GM12878 (cell line): ENCODE results near the gene TOMM40. TPM values are rescaled to one million over a fixed set of nuclear protein-coding genes. Genes with fewer than 3 reads are reported as not detected.

ENCODE experiments used
- ATAC-seq: fragments of 200-7000 bp; cut with Tn5 transposase; 3 replicates; pipeline ENCODE4 v1.9.1; 2020; ENCODE audit warnings: mild to moderate bottlenecking, moderate library complexity
- BruUV-seq: library from RNA; stranded (reverse); fragments of 400-500 nt; replicated peaks from 2 replicates; lab custom pipeline; 2021; lab: Mats Ljungman, UMichigan
- CTCF ChIA-PET: fragments of 300-600 bp; sonication (Branson Sonifier 250); formaldehyde crosslinking; extraction: SDS; loops from one replicate; lab custom pipeline; 2021; ENCODE audit warnings: inconsistent platforms; lab: Yijun Ruan, JAX
- POLR2A ChIA-PET: fragments of 350-600 bp; formaldehyde crosslinking; extraction: SDS; loops from one replicate; lab custom pipeline; 2021; ENCODE audit warnings: inconsistent platforms; lab: Charles Lee
- RAD21 ChIA-PET: fragments of 300-600 bp; sonication (Branson Sonifier 250); formaldehyde crosslinking; loops from one replicate; lab custom pipeline; 2023; ENCODE audit warnings: antibody characterized with exemption; ENCODE audit not compliant: unreplicated experiment; lab: Charles Lee
- SMC1A ChIA-PET: fragments of 300-600 bp; sonication (Branson Sonifier 250); formaldehyde crosslinking; loops from one replicate; lab custom pipeline; 2023; ENCODE audit not compliant: unreplicated experiment, uncharacterized antibody; lab: Charles Lee
- DNase-seq: peaks from one replicate; pipeline ENCODE4 v3.0.0-alpha.2; 2011; ENCODE audit warnings: low read depth, low spot score
- FAIRE-seq: peaks from 3 replicates; lab custom pipeline; 2011; peaks lifted over from hg19 to GRCh38; lab: Jason Lieb, UNC
- H2AFZ ChIP-seq: 2 replicates; pipeline ENCODE4 v1.6.0; 2011; ENCODE audit warnings: low read depth, low read length, control low read depth; ENCODE audit not compliant: control insufficient read depth
- H3K27ac ChIP-seq: 2 replicates; pipeline ENCODE4 v1.5.1; 2011; ENCODE audit warnings: control low read depth; ENCODE audit not compliant: control insufficient read depth, insufficient read depth
- H3K27me3 ChIP-seq, 2 experiments: replicated peaks in 1 of 2; 2 replicates each; pipeline versions ENCODE4 v1.6.0 to v1.6.1; 2011; ENCODE audit warnings: low read length in 1 of 2; ENCODE audit not compliant: control insufficient read depth in 2 of 2, insufficient read depth in 2 of 2
- H3K36me3 ChIP-seq, 2 experiments: 2 replicates each; pipeline ENCODE4 v1.5.1; 2011; ENCODE audit warnings: low read length in 1 of 2; ENCODE audit not compliant: control insufficient read depth in 2 of 2, insufficient read depth in 2 of 2
- H3K4me1 ChIP-seq: 2 replicates; pipeline ENCODE4 v1.6.1; 2011; ENCODE audit warnings: mild to moderate bottlenecking, low read length, moderate library complexity, mixed read lengths; ENCODE audit not compliant: control insufficient read depth, insufficient read depth
- H3K4me2 ChIP-seq: 2 replicates; pipeline ENCODE4 v1.6.0; 2011; ENCODE audit warnings: control low read depth; ENCODE audit not compliant: control insufficient read depth, insufficient read depth
- H3K4me3 ChIP-seq: fragments of 200-600 bp; sonication (generic); 2 replicates; pipeline ENCODE4 v1.5.1; 2016
- H3K79me2 ChIP-seq: 2 replicates; pipeline ENCODE4 v1.6.0; 2011; ENCODE audit warnings: low read length; ENCODE audit not compliant: control insufficient read depth, insufficient read depth
- H3K9ac ChIP-seq: 2 replicates; pipeline ENCODE4 v1.8.0; 2011; ENCODE audit warnings: low read length, control low read depth, mixed read lengths; ENCODE audit not compliant: control insufficient read depth, insufficient read depth
- H3K9me3 ChIP-seq: replicated peaks from 3 replicates; pipeline ENCODE4 v1.5.1; 2011; ENCODE audit warnings: mild to moderate bottlenecking, low read length; ENCODE audit not compliant: control insufficient read depth, insufficient read depth
- H4K20me1 ChIP-seq: 2 replicates; pipeline ENCODE4 v1.6.0; 2011; ENCODE audit not compliant: control insufficient read depth, insufficient read depth
- ASH2L ChIP-seq: fragments of 300-600, 200-600 bp; sonication (generic); IDR thresholded peaks from 2 replicates; pipeline ENCODE4 v1.6.1; 2017; ENCODE audit warnings: low read depth, mild to moderate bottlenecking, borderline replicate concordance
- BHLHE40 ChIP-seq, 2 experiments: fragments of 450-650 bp in 1 of 2; IDR thresholded peaks; 2 replicates each; pipeline ENCODE4 v1.6.1; 2011 to 2017; ENCODE audit warnings: low read depth in 2 of 2, borderline replicate concordance in 1 of 2, improper control_type of control experiment in 1 of 2, low read length in 1 of 2, mild to moderate bottlenecking in 1 of 2
- CBFB ChIP-seq: IDR thresholded peaks from 2 replicates; pipeline ENCODE4 v1.6.1; 2016; ENCODE audit warnings: antibody characterized with exemption, low read depth
- CHD2 ChIP-seq: IDR thresholded peaks from 2 replicates; pipeline ENCODE4 v1.6.1; 2011; ENCODE audit warnings: low read depth, low read length, improper control_type of control experiment, borderline replicate concordance
- CHD4 ChIP-seq: fragments of 200-600 bp; sonication (generic); IDR thresholded peaks from 2 replicates; pipeline ENCODE4 v1.6.1; 2016; ENCODE audit warnings: mild to moderate bottlenecking
- FOXK2 ChIP-seq: fragments of 450-650 bp; IDR thresholded peaks from 2 replicates; pipeline ENCODE4 v1.6.1; 2017; ENCODE audit warnings: mild to moderate bottlenecking, moderate library complexity
- JUND ChIP-seq: IDR thresholded peaks from 2 replicates; pipeline ENCODE4 v1.6.1; 2012; ENCODE audit warnings: low read depth, mild to moderate bottlenecking, low read length, improper control_type of control experiment, moderate library complexity
- KAT2A ChIP-seq: conservative IDR thresholded peaks from 2 replicates; pipeline ENCODE4 v1.6.1; 2011; ENCODE audit warnings: low read depth, low read length; ENCODE audit not compliant: control insufficient read depth
- KLF5 ChIP-seq: fragments of 450-650 bp; IDR thresholded peaks from 2 replicates; pipeline ENCODE4 v1.6.1; 2014; ENCODE audit warnings: mild to moderate bottlenecking; ENCODE audit not compliant: partially characterized antibody
- NBN ChIP-seq: fragments of 450-650 bp; IDR thresholded peaks from 2 replicates; pipeline ENCODE4 v1.6.1; 2016
- RAD51 ChIP-seq: fragments of 450-650 bp; IDR thresholded peaks from 2 replicates; pipeline ENCODE4 v1.6.1; 2016; ENCODE audit warnings: moderate library complexity, mild to moderate bottlenecking, inconsistent platforms
- RB1 ChIP-seq: fragments of 450-650 bp; formaldehyde crosslinking; IDR thresholded peaks from 2 replicates; pipeline ENCODE4 v1.6.1; 2017; ENCODE audit warnings: mild to moderate bottlenecking, borderline replicate concordance
- RUNX3 ChIP-seq: IDR thresholded peaks from 2 replicates; pipeline ENCODE4 v1.6.1; 2012; ENCODE audit warnings: low read length, inconsistent platforms
- SMAD5 ChIP-seq: IDR thresholded peaks from 2 replicates; pipeline ENCODE4 v1.6.1; 2016; ENCODE audit warnings: antibody characterized with exemption, low read depth
- SMARCA5 ChIP-seq: fragments of 450-650 bp; IDR thresholded peaks from 2 replicates; pipeline ENCODE4 v1.6.1; 2017; ENCODE audit warnings: mild to moderate bottlenecking
- STAT3 ChIP-seq: IDR thresholded peaks from 2 replicates; pipeline ENCODE4 v1.6.1; 2011; ENCODE audit warnings: low read depth, low read length, improper control_type of control experiment
- TCF7 ChIP-seq: IDR thresholded peaks from 2 replicates; pipeline ENCODE4 v1.6.1; 2014; ENCODE audit warnings: antibody characterized with exemption, borderline replicate concordance
- WRNIP1 ChIP-seq: IDR thresholded peaks from 2 replicates; pipeline ENCODE4 v1.6.1; 2011; ENCODE audit warnings: low read depth, low read length, improper control_type of control experiment, borderline replicate concordance
- WGBS: methylation state at CpG from one replicate; pipeline ENCODE4 v1.1.6; 2016; ENCODE audit warnings: low lambda C conversion rate; ENCODE audit not compliant: insufficient replicate concordance, insufficient coverage; ENCODE audit errors: missing lambda C conversion rate; 5-methylcytosine and 5-hydroxymethylcytosine counted together
- in situ Hi-C: fragments of 300-500 bp; cut with MboI; formaldehyde crosslinking; loops from 9 replicates; pipeline ENCODE4 v1.14.3; 2018; ENCODE audit warnings: mixed read lengths
- intact Hi-C: fragments of 100-400 bp; cut with micrococcal nuclease; formaldehyde crosslinking; loops from one replicate; pipeline ENCODE4 v1.14.2; 2022; ENCODE audit not compliant: unreplicated experiment
- polyA plus RNA-seq, 11 experiments: library from polyadenylated mRNA; depleted of rRNA in 4 of 11; unstranded in 6 of 11; stranded (reverse) in 5 of 11; fragments of >200 nt; fragmentation: Nextera tagmentation in 4 of 11; fragmentation: Illumina TruSeq in 1 of 11; extraction: Ambion mirVana in 4 of 11; extraction: Trizol in 1 of 11; gene quantifications; 1 replicate in 1 of 11; 2 replicates in 10 of 11; pipeline versions ENCODE4 v1.2.1 to v1.2.3, GENCODE V29; 2011 to 2016; ENCODE audit warnings: inconsistent platforms in 2 of 11, missing spikeins in 2 of 11, low read depth in 1 of 11
- total RNA-seq, 4 experiments: library from RNA; depleted of rRNA in 3 of 4; stranded (reverse); fragments of >200 nt in 3 of 4; fragmentation: Illumina TruSeq in 1 of 4; extraction: Trizol in 1 of 4; gene quantifications; 2 replicates each; pipeline versions ENCODE4 v1.2.1 to v1.2.3, GENCODE V29; 2013 to 2021
- TF ChIP-seq, protein P1 (sequence below): fragments of 450-650 bp; formaldehyde crosslinking; IDR thresholded peaks from 2 replicates; pipeline ENCODE4 v1.4.0; 2020; ENCODE audit warnings: mild to moderate bottlenecking, moderate library complexity
- TF ChIP-seq, protein P2 (sequence below): fragments of 450-650 bp; IDR thresholded peaks from 2 replicates; pipeline ENCODE4 v1.6.1; 2016; ENCODE audit warnings: mild to moderate bottlenecking

The TOMM40 gene
- total and polyA plus RNA-seq, 10 of the 15 experiments (the other 5 are each of a cell fraction or from before 2014, with no cell fraction given) = 0.85 to 221 (median 99.9) TPM

DNA sequence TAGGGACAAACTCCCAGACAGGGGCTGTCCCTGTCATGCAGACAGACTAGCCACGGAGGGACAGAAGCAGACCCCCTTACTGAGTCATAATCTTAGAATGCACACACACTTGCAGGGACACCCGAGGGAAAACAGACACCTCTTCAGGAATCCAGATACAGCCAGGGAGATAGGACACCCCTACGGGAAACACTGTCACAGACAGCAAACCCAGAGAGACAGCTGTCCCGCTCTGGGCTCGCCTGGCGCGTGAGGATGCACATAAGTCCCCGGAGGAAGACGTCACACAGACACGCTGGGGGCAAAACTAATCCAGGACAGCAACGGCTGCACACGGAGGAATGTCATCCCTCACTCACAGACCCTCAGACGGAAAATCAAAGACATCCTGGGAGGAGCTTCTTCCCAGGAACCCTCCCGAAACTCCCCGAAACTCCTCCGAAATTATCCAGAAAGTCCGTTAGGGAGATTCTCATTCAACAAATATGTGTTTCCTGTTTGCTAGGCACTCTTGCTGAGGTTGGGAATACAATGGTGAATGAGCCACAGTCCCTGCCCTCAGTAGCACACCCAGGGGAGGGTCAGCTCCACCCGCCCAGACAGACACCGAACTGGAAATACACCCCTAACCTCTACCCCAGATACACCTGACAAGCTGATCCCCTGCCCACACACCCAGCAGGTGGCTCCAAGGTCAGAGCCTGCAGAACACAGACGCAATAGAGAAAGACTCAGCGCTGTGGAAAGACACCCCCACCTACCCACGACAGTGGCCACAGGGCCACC lies 15.2 kb upstream of the TOMM40 start:
- Histone ChIP-seq H3K4me1 (no peaks in the 10 kb centered on the region), H3K27me3 (no peaks in the 10 kb centered on the region; a peak in 2 of 4 replicates), H3K9me3 (no peaks in the 10 kb centered on the region), H3K9ac (no peak overlapping the region), H3K27ac (no peak overlapping the region), H3K4me3 (no peak overlapping the region), H3K36me3 (no peaks in the 10 kb centered on the region), H3K79me2 (no peaks in the 10 kb centered on the region), H4K20me1 (no peaks in the 10 kb centered on the region), H2AFZ (no peak overlapping the region), H3K4me2 (no peak overlapping the region)
- in situ Hi-C loops (no loop called here), intact Hi-C loops (no loop called here)
- TF ChIP-seq SMAD5 = no peak
- TF ChIP-seq CBFB = no peak
- TF ChIP-seq ASH2L = no peak
- TF ChIP-seq RUNX3 = no peak
- no peak for TF ChIP-seq STAT3
- TF ChIP-seq BHLHE40 (IDR thresholded peaks at IDR 0.05; ENCODE audit: borderline replicate concordance in 1 of 2, low read depth in 2 of 2, low read length in 1 of 2) = no peak
- no peak for TF ChIP-seq RB1
- TF ChIP-seq, protein P1, sequence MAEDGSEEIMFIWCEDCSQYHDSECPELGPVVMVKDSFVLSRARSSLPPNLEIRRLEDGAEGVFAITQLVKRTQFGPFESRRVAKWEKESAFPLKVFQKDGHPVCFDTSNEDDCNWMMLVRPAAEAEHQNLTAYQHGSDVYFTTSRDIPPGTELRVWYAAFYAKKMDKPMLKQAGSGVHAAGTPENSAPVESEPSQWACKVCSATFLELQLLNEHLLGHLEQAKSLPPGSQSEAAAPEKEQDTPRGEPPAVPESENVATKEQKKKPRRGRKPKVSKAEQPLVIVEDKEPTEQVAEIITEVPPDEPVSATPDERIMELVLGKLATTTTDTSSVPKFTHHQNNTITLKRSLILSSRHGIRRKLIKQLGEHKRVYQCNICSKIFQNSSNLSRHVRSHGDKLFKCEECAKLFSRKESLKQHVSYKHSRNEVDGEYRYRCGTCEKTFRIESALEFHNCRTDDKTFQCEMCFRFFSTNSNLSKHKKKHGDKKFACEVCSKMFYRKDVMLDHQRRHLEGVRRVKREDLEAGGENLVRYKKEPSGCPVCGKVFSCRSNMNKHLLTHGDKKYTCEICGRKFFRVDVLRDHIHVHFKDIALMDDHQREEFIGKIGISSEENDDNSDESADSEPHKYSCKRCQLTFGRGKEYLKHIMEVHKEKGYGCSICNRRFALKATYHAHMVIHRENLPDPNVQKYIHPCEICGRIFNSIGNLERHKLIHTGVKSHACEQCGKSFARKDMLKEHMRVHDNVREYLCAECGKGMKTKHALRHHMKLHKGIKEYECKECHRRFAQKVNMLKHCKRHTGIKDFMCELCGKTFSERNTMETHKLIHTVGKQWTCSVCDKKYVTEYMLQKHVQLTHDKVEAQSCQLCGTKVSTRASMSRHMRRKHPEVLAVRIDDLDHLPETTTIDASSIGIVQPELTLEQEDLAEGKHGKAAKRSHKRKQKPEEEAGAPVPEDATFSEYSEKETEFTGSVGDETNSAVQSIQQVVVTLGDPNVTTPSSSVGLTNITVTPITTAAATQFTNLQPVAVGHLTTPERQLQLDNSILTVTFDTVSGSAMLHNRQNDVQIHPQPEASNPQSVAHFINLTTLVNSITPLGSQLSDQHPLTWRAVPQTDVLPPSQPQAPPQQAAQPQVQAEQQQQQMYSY (CRISPR knock-in tag) = no peak
- no peak for TF ChIP-seq KLF5
- no peak for TF ChIP-seq TCF7
- no peak for TF ChIP-seq CHD4
- no peak for TF ChIP-seq JUND
- TF ChIP-seq RAD51 = no peak
- TF ChIP-seq FOXK2 = no peak
- no peak for TF ChIP-seq KAT2A
- TF ChIP-seq SMARCA5 = no peak
- no peak for TF ChIP-seq NBN
- TF ChIP-seq, protein P2, sequence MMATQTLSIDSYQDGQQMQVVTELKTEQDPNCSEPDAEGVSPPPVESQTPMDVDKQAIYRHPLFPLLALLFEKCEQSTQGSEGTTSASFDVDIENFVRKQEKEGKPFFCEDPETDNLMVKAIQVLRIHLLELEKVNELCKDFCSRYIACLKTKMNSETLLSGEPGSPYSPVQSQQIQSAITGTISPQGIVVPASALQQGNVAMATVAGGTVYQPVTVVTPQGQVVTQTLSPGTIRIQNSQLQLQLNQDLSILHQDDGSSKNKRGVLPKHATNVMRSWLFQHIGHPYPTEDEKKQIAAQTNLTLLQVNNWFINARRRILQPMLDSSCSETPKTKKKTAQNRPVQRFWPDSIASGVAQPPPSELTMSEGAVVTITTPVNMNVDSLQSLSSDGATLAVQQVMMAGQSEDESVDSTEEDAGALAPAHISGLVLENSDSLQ = no peak
- no peak for TF ChIP-seq CHD2
- TF ChIP-seq WRNIP1 = no peak
- ATAC-seq (no peak), FAIRE-seq (no peak), DNase-seq (no peak)
- WGBS = 56% methylated on average over 22 of the region's 22 CpGs
- ChIA-PET CTCF (no interaction called here), SMC1A (no interaction called here), POLR2A (no interaction called here), RAD21 (no interaction called here)
- no TSS peak for BruUV-seq
